GM10847 (cell line): ENCODE measurements around the gene LDLR.

Experiments
- POLR2A ChIP-seq: IDR thresholded peaks from 2 replicates; pipeline ENCODE4 v1.6.1; 2011; ENCODE audit not compliant: insufficient read length; ENCODE audit errors: extremely low read depth

Gene LDLR

GRCh38 chr19:11116507-11116906 lies 27.2 kb downstream of the LDLR start:
- no peak for TF ChIP-seq POLR2A

GRCh38 chr19:11123114-11123513 lies 33.9 kb downstream of the LDLR start:
- no peak for TF ChIP-seq POLR2A

DNA sequence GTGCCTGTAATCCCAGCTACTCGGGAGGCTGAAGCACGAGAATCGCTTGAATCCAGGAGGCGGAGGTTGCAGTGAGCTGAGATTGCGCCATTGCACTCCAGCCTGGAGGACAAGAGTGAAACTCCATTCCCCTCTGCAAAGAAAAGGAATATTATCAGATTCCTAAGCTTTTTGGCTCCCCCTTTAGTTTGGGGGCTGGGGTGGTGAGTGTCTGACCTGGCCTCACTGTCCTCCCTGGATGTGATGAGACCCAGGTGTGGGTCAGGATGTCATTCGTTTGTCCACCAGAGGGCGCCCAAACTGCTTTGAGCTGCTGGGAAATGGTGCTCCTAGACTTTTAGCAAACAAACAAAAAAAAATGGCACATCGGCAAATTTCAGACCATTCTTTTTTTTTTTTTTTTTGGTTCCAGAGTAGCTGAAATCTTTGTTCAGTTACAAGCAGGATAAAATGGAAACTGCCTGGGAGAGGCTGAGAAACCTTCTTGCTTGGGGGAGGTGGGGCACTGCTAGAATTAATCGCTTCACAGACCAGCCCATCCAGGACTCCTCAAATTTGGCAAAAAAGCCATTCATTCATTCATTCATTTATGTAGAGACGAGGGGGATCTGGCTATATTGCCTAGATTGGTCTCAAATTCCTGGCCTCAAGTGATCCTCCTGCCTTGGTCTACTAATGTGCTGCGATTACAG lies 36.9 kb downstream of the LDLR start:
- TF ChIP-seq POLR2A = no peak

GRCh38 chr19:11127905-11128304 lies 38.6 kb downstream of the LDLR start:
- no peak for TF ChIP-seq POLR2A

DNA sequence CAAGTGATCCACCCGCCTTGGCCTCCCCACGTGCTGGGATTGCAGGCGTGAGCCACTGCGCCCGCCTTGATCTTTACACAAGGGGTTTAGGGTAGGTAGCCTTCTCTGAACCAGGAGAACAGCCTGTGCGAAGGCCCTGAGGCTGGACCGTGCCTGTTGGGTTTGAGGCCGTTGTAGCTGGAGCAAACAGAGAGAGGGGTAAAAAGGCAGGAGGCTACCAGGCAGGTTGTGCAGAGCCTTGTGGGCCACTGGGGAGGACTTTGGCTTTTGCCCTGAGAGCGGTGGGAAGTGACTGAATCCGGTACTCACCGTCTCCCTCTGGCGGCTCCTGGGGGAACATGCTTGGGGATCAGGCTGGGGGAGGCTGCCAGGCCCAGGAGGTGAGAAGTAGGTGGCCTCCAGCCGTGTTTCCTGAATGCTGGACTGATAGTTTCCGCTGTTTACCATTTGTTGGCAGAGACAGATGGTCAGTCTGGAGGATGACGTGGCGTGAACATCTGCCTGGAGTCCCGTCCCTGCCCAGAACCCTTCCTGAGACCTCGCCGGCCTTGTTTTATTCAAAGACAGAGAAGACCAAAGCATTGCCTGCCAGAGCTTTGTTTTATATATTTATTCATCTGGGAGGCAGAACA lies 41.7 kb downstream of the LDLR start:
- TF ChIP-seq POLR2A = no peak

DNA sequence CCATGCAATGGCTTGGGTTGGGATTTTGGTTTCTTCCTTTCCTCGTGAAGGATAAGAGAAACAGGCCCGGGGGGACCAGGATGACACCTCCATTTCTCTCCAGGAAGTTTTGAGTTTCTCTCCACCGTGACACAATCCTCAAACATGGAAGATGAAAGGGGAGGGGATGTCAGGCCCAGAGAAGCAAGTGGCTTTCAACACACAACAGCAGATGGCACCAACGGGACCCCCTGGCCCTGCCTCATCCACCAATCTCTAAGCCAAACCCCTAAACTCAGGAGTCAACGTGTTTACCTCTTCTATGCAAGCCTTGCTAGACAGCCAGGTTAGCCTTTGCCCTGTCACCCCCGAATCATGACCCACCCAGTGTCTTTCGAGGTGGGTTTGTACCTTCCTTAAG lies 42.2 kb downstream of the LDLR start:
- TF ChIP-seq POLR2A = no peak

GRCh38 chr19:11136400-11137101 lies 47.3 kb downstream of the LDLR start:
- TF ChIP-seq POLR2A = no peak

GRCh38 chr19:11137542-11138384 lies 48.5 kb downstream of the LDLR start:
- TF ChIP-seq POLR2A = no peak

DNA sequence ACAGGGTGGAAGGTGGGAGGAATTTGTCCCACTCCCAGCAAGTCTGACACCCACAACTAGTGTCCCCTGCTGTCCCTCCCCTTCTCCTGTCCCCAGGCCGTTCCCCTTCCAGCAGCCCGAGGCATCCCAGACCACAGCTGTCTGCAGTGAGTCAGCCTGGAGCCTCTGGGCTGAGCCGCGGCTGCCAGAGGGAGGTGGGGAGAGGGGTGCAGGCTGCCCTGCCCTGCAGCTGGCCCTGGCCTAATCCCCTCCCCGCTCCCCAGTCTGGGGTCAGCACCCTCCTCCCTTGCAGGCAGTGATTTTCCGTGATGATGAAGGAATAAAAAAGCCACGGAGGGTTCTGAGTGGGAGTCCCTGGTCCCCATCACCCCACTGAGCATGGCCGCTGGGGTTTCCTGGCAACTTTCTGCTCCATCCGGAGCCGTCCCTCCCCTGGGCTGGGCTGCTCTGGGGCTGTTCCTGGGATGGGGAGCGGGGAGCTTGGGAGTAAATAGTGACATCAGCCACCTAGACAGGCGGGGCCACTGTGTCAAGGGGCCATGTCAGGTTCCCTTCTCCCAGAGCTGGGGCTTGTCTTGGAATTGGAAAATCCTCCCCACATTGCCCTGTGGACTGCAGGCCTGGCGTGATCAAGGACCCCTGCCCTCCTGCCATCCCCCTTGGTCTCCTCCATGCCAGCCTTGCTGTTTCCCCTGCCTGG lies 49.5 kb downstream of the LDLR start:
- TF ChIP-seq POLR2A = no peak

DNA sequence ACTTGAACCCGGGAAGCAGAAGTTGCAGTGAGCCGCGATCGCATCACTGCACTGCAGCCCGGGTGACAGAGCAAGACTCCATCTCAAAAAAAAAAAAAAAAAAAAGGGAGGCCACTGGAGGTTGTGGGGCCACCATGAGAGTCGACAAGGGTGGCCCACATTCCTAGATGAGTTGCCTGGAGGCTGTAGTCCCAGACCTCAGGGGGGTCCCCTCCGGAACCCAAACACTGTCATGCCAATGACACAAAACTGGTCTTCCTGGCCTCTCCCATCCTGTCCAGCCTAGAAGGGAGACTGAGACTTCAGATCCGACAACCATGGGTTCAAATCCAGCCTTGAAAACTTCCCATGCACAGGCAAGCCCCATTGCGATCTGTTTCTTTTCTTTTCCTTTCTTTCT lies 51.6 kb downstream of the LDLR start:
- no peak for TF ChIP-seq POLR2A

DNA sequence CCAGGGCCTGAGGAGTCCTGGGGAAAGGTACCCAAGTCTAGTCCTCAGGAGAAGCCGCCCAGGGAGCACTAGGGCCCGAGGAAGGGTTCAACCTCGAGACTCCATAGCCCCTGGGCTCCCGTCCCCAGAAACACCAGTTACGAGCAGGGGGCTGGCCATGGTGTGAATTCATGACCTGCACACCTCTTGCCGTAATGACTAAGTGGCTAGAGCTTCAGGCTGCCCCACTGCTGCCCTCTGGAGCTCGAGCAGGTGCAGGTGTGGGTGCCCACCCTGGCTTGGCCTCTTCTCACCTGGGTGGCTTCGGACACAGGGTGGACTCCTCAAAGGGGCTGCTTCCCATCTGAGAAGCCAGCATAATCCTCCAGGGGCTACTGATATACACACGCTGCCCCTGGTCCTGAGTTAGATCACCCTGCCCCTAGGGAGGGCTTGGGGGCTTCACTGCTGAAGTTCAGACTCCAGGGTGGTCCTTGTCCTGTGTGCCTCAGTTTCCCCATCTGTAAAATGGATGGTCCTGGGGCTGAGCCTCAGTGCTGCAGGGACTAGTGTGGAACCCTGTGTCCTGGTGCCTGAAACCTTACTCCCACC lies 52.8 kb downstream of the LDLR start:
- TF ChIP-seq POLR2A = no peak

DNA sequence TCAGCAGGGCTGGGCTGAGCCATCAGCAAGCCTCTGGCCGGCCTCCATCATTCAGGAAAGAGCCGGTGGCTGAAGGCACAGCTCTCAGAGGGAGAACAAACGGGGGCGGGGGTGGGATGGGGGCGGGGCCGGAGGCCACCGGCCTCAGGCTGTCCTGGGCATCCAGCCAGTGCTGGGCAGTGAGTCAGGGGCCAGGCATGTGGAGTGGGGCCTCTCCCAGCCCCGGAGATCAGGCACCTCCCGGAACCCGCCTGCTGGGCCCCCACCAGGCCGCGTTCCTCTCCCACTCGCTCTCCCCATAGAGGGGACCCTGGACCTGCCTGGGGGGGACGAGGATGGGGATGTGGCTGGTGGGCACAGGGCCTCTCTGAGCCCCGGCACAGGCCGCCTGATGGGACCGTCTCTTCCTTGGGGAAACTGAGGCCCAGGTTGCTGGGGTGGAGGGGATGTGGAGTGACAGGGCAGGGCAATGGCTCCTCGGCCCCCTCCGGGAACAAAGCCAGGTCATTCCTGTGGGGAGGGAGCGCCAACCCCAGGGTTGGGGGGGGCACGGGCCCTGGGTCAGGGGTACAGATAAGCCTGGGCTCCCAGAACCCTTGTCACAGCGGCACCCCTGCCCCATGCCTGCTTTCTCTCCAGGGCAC lies 53.4 kb downstream of the LDLR start:
- TF ChIP-seq POLR2A = no peak

GRCh38 chr19:11145536-11145924 lies 56.3 kb downstream of the LDLR start:
- TF ChIP-seq POLR2A = no peak

- TF ChIP-seq POLR2A = no peak
Measured at GRCh38 chr19:11148001-11148400, 58.7 kb downstream of the LDLR start.
